ENCODE measurements around the gene TRIOBP.

Gene TRIOBP, protein sequence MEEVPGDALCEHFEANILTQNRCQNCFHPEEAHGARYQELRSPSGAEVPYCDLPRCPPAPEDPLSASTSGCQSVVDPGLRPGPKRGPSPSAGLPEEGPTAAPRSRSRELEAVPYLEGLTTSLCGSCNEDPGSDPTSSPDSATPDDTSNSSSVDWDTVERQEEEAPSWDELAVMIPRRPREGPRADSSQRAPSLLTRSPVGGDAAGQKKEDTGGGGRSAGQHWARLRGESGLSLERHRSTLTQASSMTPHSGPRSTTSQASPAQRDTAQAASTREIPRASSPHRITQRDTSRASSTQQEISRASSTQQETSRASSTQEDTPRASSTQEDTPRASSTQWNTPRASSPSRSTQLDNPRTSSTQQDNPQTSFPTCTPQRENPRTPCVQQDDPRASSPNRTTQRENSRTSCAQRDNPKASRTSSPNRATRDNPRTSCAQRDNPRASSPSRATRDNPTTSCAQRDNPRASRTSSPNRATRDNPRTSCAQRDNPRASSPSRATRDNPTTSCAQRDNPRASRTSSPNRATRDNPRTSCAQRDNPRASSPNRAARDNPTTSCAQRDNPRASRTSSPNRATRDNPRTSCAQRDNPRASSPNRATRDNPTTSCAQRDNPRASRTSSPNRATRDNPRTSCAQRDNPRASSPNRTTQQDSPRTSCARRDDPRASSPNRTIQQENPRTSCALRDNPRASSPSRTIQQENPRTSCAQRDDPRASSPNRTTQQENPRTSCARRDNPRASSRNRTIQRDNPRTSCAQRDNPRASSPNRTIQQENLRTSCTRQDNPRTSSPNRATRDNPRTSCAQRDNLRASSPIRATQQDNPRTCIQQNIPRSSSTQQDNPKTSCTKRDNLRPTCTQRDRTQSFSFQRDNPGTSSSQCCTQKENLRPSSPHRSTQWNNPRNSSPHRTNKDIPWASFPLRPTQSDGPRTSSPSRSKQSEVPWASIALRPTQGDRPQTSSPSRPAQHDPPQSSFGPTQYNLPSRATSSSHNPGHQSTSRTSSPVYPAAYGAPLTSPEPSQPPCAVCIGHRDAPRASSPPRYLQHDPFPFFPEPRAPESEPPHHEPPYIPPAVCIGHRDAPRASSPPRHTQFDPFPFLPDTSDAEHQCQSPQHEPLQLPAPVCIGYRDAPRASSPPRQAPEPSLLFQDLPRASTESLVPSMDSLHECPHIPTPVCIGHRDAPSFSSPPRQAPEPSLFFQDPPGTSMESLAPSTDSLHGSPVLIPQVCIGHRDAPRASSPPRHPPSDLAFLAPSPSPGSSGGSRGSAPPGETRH (N-terminal part only)

DNA sequence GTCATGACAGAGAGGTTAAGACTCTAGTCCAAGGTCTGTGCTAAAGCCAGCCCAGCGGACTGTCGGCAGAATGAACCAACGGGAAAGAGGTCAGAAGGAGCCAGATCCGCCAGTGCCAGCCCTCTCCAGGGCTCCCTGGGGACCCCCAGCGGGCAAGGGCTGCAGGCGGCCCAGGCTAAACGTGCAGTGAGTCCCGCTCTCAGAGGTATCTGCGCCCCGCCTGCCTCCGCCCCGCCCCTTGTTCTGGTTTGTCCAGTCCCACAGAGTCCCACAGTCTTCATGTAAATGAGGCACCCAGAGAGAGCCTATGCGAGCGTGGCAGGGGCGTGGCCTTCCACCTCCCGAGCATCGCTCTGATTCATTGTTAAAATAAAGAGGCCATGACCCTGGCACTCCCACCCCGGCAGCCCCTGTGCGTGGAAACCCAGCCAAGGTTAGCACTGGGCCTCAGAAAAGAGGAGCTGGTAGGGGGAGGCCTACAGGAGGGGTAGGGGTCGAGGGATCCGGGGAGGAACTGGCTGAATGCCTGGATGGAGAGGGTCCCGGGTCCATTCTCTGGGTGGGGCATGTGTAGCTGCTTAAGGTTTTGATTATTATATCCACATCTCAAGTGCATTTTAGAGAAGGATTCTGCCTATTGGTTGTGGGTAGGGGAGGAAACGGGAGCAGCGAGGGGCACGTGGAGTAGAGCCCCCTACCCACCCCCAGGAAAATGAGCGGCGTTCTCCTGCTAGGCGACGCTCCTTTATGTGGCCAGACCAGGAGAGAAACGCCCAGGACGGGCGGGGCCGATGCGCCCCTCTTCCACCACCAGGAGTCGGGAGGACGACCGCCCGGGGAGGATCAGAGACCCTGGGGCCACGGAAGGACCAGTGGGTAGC, at the start of gene TRIOBP:
Gene TRIOBP, plus strand, starts transcription at position 392 of the 881 bp plus-strand sequence. CDS start 4,318 bp downstream, outside the sequence.
- TF ChIP-seq, protein P1, sequence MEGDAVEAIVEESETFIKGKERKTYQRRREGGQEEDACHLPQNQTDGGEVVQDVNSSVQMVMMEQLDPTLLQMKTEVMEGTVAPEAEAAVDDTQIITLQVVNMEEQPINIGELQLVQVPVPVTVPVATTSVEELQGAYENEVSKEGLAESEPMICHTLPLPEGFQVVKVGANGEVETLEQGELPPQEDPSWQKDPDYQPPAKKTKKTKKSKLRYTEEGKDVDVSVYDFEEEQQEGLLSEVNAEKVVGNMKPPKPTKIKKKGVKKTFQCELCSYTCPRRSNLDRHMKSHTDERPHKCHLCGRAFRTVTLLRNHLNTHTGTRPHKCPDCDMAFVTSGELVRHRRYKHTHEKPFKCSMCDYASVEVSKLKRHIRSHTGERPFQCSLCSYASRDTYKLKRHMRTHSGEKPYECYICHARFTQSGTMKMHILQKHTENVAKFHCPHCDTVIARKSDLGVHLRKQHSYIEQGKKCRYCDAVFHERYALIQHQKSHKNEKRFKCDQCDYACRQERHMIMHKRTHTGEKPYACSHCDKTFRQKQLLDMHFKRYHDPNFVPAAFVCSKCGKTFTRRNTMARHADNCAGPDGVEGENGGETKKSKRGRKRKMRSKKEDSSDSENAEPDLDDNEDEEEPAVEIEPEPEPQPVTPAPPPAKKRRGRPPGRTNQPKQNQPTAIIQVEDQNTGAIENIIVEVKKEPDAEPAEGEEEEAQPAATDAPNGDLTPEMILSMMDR (IDR thresholded peaks at IDR 0.05; ENCODE audit: insufficient read depth, low read length, poor library complexity, severe bottlenecking), result peak; percentile 43
- H3K27me3 ChIP-seq (replicated peaks; ENCODE audit: control insufficient read depth, insufficient read depth, low read length), result no peaks in the 10 kb centered on the region
- H3K36me3 ChIP-seq (ENCODE audit: control insufficient read depth, insufficient read depth, low read length), result peaks cover 5% of the 10 kb centered on the region
- DNase-seq (ENCODE audit: extremely low read depth, insufficient read length), result peak; percentile 80
- no peak within 1 kb of the TSS for H3K4me3 ChIP-seq (replicated peaks; ENCODE audit: low read depth, low read length)

DNA sequence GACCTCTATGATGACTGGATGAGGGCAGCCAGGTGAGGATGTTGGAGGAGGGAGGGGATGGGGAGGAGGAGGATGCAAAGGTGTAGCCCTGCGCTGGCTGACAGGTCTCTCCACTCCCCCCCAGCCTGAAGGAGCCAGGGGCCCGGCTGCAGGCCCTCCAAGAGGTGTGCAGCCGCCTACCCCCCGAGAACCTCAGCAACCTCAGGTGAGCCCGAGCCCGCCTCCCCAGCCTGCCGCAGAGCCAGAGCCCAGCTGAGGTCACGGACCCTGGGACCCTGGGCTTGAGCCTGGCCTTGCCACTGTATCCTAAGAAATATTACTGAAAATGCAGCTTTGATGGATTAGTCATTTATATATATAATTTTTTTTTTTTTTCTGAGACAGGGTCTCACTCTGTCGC, 49.5 kb upstream of the TRIOBP start:
- TF ChIP-seq, protein P1 (IDR thresholded peaks at IDR 0.05; ENCODE audit: insufficient read depth, low read length, poor library complexity, severe bottlenecking), result no peak
- H3K36me3 ChIP-seq (ENCODE audit: control insufficient read depth, insufficient read depth, low read length), result peaks cover 57% of the 10 kb centered on the region
- no peak overlapping the region for H3K4me3 ChIP-seq (replicated peaks; ENCODE audit: low read depth, low read length)
- H3K27me3 ChIP-seq (replicated peaks; ENCODE audit: control insufficient read depth, insufficient read depth, low read length), result no peaks in the 10 kb centered on the region
- DNase-seq (ENCODE audit: extremely low read depth, insufficient read length), result no peak

DNA sequence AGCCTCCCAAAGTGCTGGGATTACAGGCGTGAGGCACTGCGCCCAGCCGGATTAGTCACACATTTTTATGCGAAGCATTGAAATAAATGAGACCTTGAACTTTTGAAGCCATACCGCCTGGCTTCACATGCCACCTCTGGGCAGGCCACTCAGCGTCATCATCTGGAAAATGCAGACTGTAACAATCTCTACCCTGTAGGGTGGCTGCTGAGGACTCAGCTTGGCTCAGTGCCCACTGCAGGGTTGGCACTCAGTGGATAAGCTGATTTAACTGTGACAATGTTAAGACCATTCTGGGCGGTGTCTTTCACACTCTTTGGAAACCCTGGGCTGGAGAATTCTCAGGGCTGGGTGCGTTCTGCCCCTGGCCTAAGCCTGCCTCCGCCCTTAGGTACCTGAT, 48.9 kb upstream of the TRIOBP start:
- TF ChIP-seq, protein P1 (IDR thresholded peaks at IDR 0.05; ENCODE audit: insufficient read depth, low read length, poor library complexity, severe bottlenecking), result no peak
- no peak for DNase-seq (ENCODE audit: extremely low read depth, insufficient read length)
- Histone ChIP-seq H3K36me3 (ENCODE audit: control insufficient read depth, insufficient read depth, low read length) (peaks cover 55% of the 10 kb centered on the region), H3K27me3 (replicated peaks; ENCODE audit: control insufficient read depth, insufficient read depth, low read length) (no peaks in the 10 kb centered on the region), H3K4me3 (replicated peaks; ENCODE audit: low read depth, low read length) (no peak overlapping the region)

DNA sequence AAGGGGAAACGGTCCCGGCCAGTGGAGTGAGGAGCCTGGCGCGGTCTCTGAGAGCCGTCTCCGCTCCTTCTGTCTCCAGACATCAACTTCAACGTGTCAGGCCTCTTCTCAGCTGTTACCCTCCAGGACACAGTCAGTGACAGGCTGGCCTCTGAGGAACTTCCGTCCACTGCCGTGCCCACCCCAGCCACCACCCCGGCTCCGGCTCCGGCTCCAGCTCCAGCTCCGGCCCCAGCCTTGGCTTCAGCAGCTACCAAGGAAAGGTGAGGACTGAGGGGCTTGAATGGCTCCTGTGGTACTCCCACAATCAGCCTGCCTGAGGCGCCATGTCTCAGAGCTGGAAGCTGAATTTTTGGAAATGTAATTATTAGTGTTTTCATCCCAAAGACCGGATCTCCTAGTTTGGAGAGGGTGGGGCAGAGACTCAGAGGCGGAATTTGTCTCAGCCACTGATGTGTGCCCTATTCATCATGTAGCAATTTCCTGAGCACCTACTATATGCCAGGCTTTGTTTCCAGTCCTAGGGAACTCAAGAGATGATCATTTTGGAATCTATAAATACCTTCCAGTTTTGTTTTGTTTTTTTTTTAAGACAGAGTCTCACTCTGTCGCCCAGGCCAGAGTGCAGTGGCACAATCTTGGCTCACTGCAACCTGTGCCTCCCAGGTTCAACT, 46.2 kb upstream of the TRIOBP start:
- no peak for DNase-seq (ENCODE audit: extremely low read depth, insufficient read length)
- Histone ChIP-seq H3K4me3 (replicated peaks; ENCODE audit: low read depth, low read length) (no peak overlapping the region), H3K36me3 (ENCODE audit: control insufficient read depth, insufficient read depth, low read length) (peaks cover 41% of the 10 kb centered on the region), H3K27me3 (replicated peaks; ENCODE audit: control insufficient read depth, insufficient read depth, low read length) (no peaks in the 10 kb centered on the region)
- TF ChIP-seq, protein P1 (IDR thresholded peaks at IDR 0.05; ENCODE audit: insufficient read depth, low read length, poor library complexity, severe bottlenecking), result no peak

All from GM06990 (cell line).